HepG2 (cell line): ENCODE measurements around the gene TBATA.

Source experiments
- EP300 ChIP-seq, 3 experiments: sonication (generic) in 1 of 3; formaldehyde crosslinking in 1 of 3; IDR thresholded peaks; 2 replicates each; pipeline versions ENCODE4 v1.5.1 to v1.6.1; 2011 to 2020; ENCODE audit warnings: low read depth in 2 of 3, low read length in 2 of 3, borderline replicate concordance in 1 of 3, improper control_type of control experiment in 1 of 3, mild to moderate bottlenecking in 1 of 3, missing genetic modification reagents in 1 of 3, moderate library complexity in 1 of 3
- NFKBIZ ChIP-seq: IDR thresholded peaks from 2 replicates; pipeline ENCODE4 v1.6.1; 2018; ENCODE audit warnings: missing genetic modification reagents, missing compliant biosample characterization
- POLR2A ChIP-seq, 2 experiments: IDR thresholded peaks; 2 replicates each; pipeline ENCODE4 v1.6.1; 2011; ENCODE audit warnings: low read depth in 2 of 2, low read length in 2 of 2, mild to moderate bottlenecking in 1 of 2, moderate library complexity in 1 of 2; ENCODE audit not compliant: insufficient read depth in 1 of 2
- RAD21 ChIP-seq: fragments of 450-650 bp; formaldehyde crosslinking; IDR thresholded peaks from 2 replicates; pipeline ENCODE4 v1.5.0; 2020; ENCODE audit warnings: mild to moderate bottlenecking
- SIX1 ChIP-seq: sonication (generic); formaldehyde crosslinking; IDR thresholded peaks from 2 replicates; pipeline ENCODE4 v1.4.0; 2020; ENCODE audit warnings: missing genetic modification reagents, borderline replicate concordance
- ZBTB20 ChIP-seq: sonication (generic); formaldehyde crosslinking; IDR thresholded peaks from 2 replicates; pipeline ENCODE4 v1.8.1; 2023; ENCODE audit warnings: missing genetic modification reagents, low read depth, mild to moderate bottlenecking, borderline replicate concordance
- ZNF33B ChIP-seq: sonication (generic); formaldehyde crosslinking; IDR thresholded peaks from 2 replicates; pipeline ENCODE4 v1.5.1; 2020; ENCODE audit warnings: mild to moderate bottlenecking, missing genetic modification reagents
- ZNF644 ChIP-seq: IDR thresholded peaks from 2 replicates; pipeline ENCODE4 v1.6.1; 2016; ENCODE audit warnings: low read depth
- ZSCAN20 ChIP-seq: sonication (generic); formaldehyde crosslinking; IDR thresholded peaks from 2 replicates; pipeline ENCODE4 v1.4.0; 2020; ENCODE audit warnings: missing genetic modification reagents, mild to moderate bottlenecking, borderline replicate concordance
- TF ChIP-seq, protein P1 (sequence below), 2 experiments: IDR thresholded peaks; 2 replicates each; pipeline ENCODE4 v1.6.1; 2011 to 2012; ENCODE audit warnings: low read length in 2 of 2, borderline replicate concordance in 1 of 2, low read depth in 1 of 2, mild to moderate bottlenecking in 1 of 2, moderate library complexity in 1 of 2
- TF ChIP-seq, protein P2 (sequence below), 2 experiments: sonication (generic) in 1 of 2; formaldehyde crosslinking in 1 of 2; IDR thresholded peaks; 2 replicates each; pipeline versions ENCODE4 v1.5.1 to v1.6.1; 2011 to 2020; ENCODE audit warnings: borderline replicate concordance in 1 of 2, low read depth in 1 of 2, low read length in 1 of 2, mild to moderate bottlenecking in 1 of 2, missing genetic modification reagents in 1 of 2, moderate library complexity in 1 of 2

DNA sequence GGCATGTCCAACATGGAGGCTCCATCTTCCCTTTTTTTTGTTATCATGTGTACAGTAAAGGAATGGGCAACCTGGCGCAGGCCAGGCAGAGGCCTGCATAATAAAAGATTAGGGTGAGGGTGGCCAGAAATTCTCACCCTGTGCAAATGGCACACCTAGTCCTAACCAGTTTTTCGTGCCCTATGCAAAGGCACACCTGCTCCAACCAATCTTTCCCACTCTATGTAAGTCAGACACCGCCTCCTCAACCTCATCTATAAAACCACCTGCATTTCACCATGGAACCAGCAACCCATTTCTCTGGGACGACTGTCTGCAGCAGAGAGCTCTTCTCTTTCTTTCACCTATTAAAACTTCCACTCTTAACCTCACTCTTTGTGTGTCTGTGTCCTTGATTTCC, 16.1 kb downstream of the TBATA start:
- TF ChIP-seq SIX1 (no peak), POLR2A (IDR thresholded peaks at IDR 0.05; ENCODE audit: insufficient read depth in 1 of 2, low read depth in 2 of 2, low read length in 2 of 2) (no peak), NFKBIZ (CRISPR knock-in tag) (no peak), RAD21 (CRISPR knock-in tag) (no peak), ZNF33B (CRISPR knock-in tag) (no peak), EP300 (IDR thresholded peaks at IDR 0.05; ENCODE audit: low read depth in 2 of 2, low read length in 2 of 2) (no peak), EP300 (CRISPR knock-in tag; IDR thresholded peaks at IDR 0.05; ENCODE audit: borderline replicate concordance) (no peak), ZBTB20 (CRISPR knock-in tag) (no peak), ZNF644 (CRISPR knock-in tag) (no peak), ZSCAN20 (CRISPR knock-in tag) (no peak)
- TF ChIP-seq, protein P1, sequence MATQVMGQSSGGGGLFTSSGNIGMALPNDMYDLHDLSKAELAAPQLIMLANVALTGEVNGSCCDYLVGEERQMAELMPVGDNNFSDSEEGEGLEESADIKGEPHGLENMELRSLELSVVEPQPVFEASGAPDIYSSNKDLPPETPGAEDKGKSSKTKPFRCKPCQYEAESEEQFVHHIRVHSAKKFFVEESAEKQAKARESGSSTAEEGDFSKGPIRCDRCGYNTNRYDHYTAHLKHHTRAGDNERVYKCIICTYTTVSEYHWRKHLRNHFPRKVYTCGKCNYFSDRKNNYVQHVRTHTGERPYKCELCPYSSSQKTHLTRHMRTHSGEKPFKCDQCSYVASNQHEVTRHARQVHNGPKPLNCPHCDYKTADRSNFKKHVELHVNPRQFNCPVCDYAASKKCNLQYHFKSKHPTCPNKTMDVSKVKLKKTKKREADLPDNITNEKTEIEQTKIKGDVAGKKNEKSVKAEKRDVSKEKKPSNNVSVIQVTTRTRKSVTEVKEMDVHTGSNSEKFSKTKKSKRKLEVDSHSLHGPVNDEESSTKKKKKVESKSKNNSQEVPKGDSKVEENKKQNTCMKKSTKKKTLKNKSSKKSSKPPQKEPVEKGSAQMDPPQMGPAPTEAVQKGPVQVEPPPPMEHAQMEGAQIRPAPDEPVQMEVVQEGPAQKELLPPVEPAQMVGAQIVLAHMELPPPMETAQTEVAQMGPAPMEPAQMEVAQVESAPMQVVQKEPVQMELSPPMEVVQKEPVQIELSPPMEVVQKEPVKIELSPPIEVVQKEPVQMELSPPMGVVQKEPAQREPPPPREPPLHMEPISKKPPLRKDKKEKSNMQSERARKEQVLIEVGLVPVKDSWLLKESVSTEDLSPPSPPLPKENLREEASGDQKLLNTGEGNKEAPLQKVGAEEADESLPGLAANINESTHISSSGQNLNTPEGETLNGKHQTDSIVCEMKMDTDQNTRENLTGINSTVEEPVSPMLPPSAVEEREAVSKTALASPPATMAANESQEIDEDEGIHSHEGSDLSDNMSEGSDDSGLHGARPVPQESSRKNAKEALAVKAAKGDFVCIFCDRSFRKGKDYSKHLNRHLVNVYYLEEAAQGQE (IDR thresholded peaks at IDR 0.05; ENCODE audit: borderline replicate concordance in 1 of 2, low read depth in 1 of 2, low read length in 2 of 2) = no peak
- TF ChIP-seq, protein P2, sequence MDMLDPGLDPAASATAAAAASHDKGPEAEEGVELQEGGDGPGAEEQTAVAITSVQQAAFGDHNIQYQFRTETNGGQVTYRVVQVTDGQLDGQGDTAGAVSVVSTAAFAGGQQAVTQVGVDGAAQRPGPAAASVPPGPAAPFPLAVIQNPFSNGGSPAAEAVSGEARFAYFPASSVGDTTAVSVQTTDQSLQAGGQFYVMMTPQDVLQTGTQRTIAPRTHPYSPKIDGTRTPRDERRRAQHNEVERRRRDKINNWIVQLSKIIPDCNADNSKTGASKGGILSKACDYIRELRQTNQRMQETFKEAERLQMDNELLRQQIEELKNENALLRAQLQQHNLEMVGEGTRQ (IDR thresholded peaks at IDR 0.05; ENCODE audit: low read depth, low read length) = no peak
- TF ChIP-seq, protein P2 (CRISPR knock-in tag; IDR thresholded peaks at IDR 0.05; ENCODE audit: borderline replicate concordance) = no peak
